Thoracic aorta (tissue), 2 donors: ENCODE data around the gene COL15A1. TPM values are rescaled to one million over a fixed set of nuclear protein-coding genes. Genes with fewer than 3 reads are reported as not detected.

Source experiments
- ATAC-seq: fragments of 150-250 bp; one replicate; pipeline ENCODE4 v1.8.0; 2017; ENCODE audit warnings: low read depth; ENCODE audit not compliant: insufficient number of reproducible peaks, low FRiP score
- DNase-seq: peaks from one replicate; pipeline ENCODE4 v3.0.0-alpha.2; 2020; ENCODE audit warnings: low spot score
- H3K27ac ChIP-seq, 2 donors: fragments of 200-600 bp; sonication (generic); 1 replicate in 1 of 2; 2 replicates in 1 of 2; pipeline ENCODE4 v1.5.1; 2016; ENCODE audit warnings: mild to moderate bottlenecking in 2 of 2, moderate library complexity in 2 of 2
- H3K27me3 ChIP-seq: fragments of 200-600 bp; sonication (generic); replicated peaks from 2 replicates; pipeline ENCODE4 v1.6.0; 2016; ENCODE audit warnings: mild to moderate bottlenecking; ENCODE audit not compliant: insufficient read depth
- H3K36me3 ChIP-seq: fragments of 200-600 bp; sonication (generic); one replicate; pipeline ENCODE4 v1.5.1; 2016
- H3K4me1 ChIP-seq, 2 donors: fragments of 200-600 bp; sonication (generic); 1 replicate in 1 of 2; 2 replicates in 1 of 2; pipeline versions ENCODE4 v1.5.1 to v1.6.0; 2016; ENCODE audit warnings: low read depth in 2 of 2, mild to moderate bottlenecking in 1 of 2; ENCODE audit not compliant: control insufficient read depth in 1 of 2
- H3K4me3 ChIP-seq: fragments of 200-600 bp; sonication (generic); 2 replicates; pipeline ENCODE4 v1.5.1; 2016; ENCODE audit warnings: mild to moderate bottlenecking
- H3K9me3 ChIP-seq: fragments of 200-600 bp; sonication (generic); 2 replicates; pipeline ENCODE4 v1.5.1; 2016
- CTCF ChIP-seq: fragments of 200-600 bp; sonication (generic); IDR thresholded peaks from one replicate; pipeline ENCODE4 v1.5.1; 2019; ENCODE audit warnings: antibody characterized with exemption
- total RNA-seq, 2 donors: library from RNA; depleted of rRNA; stranded (reverse); fragments of >200 nt; gene quantifications; one replicate each; pipeline versions ENCODE4 v1.1.0 to v1.2.3, GENCODE V29; 2016

COL15A1 gene
- total RNA-seq, 2 donors from 2014 or later: 23.3 to 70.4 TPM

DNA sequence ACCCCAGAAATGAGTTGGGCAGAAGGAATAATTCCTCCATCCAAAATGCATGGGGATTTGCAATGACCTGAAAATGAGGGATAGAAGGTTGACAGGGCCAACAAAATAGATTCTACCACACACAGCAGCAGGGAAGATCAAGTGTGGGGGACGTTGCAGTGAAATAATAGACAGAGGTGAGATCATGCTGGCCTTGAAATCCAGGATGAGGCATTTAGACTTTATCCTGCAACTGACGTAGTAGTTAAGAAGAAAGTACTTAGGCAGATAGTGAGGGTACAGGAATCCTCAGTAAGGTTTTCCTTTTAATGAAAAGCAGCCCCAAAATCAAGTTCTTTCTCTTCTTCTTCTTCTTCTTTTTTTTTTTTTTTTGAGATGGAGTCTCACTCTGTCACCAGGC is 129.6 kb downstream of the COL15A1 start:
- H3K4me1 ChIP-seq: peaks cover 5 to 25% of the 10 kb centered on the region in 2 donors
- no peak overlapping the region for H3K27ac ChIP-seq
- DNase-seq (no peak), ATAC-seq (no peak)
- H3K36me3 ChIP-seq: no peaks in the 10 kb centered on the region
- H3K4me3 ChIP-seq: no peak overlapping the region
- no peaks in the 10 kb centered on the region for H3K9me3 ChIP-seq
- no peak for TF ChIP-seq CTCF
- H3K27me3 ChIP-seq: no peaks in the 10 kb centered on the region

GRCh38 chr9:99073985-99074901 is 130.5 kb downstream of the COL15A1 start:
- Histone ChIP-seq H3K4me3 (no peak overlapping the region), H3K36me3 (no peaks in the 10 kb centered on the region), H3K27me3 (no peaks in the 10 kb centered on the region), H3K27ac (no peak overlapping the region), H3K4me1 (peaks cover 5 to 24% of the 10 kb centered on the region in 2 donors), H3K9me3 (no peaks in the 10 kb centered on the region)
- no peak for TF ChIP-seq CTCF
- DNase-seq (no peak), ATAC-seq (no peak)

DNA sequence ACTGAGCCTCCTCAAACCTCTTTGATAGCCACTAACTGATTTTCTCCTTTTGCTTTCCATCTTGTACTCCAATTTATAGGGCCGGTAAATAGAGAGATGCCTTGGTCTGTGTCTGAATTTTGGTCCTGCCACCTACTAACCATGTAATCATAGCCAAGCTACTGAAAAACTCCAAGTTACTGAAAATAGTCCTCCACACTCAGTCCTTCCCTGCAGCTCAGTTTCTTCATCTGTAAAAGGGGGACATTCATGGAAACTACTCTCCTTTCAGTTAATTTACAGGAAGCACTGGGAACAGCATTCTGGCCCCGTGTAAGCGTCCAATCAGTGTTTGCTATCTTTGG is 131.2 kb downstream of the COL15A1 start:
- DNase-seq (no peak), ATAC-seq (no peak)
- no peak overlapping the region for H3K27ac ChIP-seq
- TF ChIP-seq CTCF: no peak
- no peaks in the 10 kb centered on the region for H3K27me3 ChIP-seq
- no peak overlapping the region for H3K4me3 ChIP-seq
- H3K36me3 ChIP-seq: no peaks in the 10 kb centered on the region
- H3K9me3 ChIP-seq: no peaks in the 10 kb centered on the region
- peaks cover 5 to 17% of the 10 kb centered on the region in 2 donors for H3K4me1 ChIP-seq

DNA sequence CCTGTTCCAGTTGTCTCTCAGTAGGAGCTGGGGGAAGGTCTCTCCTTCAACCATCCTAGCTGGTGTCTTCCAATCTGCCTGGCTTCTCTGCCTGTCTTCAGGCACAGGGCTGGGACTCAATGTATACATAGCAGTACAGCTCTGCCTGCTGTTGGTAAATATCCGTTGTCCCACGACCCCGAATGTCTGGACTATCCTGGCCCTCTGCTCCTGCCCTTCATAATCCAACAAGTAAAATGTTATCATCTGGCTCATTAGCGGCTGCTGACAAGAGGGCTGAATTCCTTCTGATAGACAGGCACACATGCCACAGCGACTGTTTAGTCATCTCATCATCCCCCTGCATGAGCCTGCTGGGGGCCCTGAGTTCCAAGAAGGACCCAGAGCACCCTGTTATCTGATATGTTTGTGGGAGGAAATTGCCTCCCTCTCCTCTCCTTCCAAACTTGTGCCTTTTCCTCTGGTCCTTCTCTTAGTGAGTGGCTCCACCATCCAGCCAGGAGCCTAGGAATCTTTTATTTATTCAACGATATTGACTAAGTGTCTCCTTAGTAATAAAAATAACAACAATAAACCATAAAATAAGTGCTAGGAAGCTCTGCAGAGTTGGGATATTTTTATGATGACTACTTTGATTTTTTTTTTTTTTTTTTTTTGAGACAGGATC is 131.7 kb downstream of the COL15A1 start:
- Histone ChIP-seq H3K36me3 (no peaks in the 10 kb centered on the region), H3K27ac (no peak overlapping the region), H3K4me3 (no peak overlapping the region), H3K27me3 (no peaks in the 10 kb centered on the region), H3K9me3 (no peaks in the 10 kb centered on the region), H3K4me1 (peaks cover 5 to 12% of the 10 kb centered on the region in 2 donors)
- DNase-seq (no peak), ATAC-seq (no peak)
- no peak for TF ChIP-seq CTCF

- no peaks in the 10 kb centered on the region for H3K36me3 ChIP-seq
- no peaks in the 10 kb centered on the region for H3K27me3 ChIP-seq
- TF ChIP-seq CTCF: no peak
- DNase-seq (no peak), ATAC-seq (no peak)
- no peak overlapping the region for H3K27ac ChIP-seq
- H3K9me3 ChIP-seq: no peaks in the 10 kb centered on the region
- peaks cover 0 to 6% of the 10 kb centered on the region in 2 donors for H3K4me1 ChIP-seq
- no peak overlapping the region for H3K4me3 ChIP-seq
Observed at GRCh38 chr9:99076030-99076429, 132.3 kb downstream of the COL15A1 start.
